ENCODE results near the gene SMARCA2.

DNA sequence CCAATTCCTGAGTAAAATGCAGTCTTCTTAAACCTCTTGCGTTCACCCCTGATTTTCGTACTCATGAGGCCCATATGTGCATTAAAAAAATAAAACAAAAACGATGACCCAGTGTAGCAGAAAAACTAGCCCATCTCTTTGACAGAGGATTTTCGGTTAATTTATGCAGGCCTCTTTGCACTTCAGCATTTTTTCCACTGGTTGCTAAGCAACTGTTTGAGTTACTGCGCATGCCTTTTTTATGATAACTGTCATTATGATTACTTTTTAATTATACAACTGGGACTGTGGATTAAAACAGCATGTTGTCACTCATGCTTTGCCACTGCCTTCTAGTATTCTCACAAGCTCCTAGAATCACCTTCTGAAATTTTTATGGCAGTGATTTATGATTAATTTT lies 165.0 kb downstream of the SMARCA2 start:
- TF ChIP-seq, protein P1, sequence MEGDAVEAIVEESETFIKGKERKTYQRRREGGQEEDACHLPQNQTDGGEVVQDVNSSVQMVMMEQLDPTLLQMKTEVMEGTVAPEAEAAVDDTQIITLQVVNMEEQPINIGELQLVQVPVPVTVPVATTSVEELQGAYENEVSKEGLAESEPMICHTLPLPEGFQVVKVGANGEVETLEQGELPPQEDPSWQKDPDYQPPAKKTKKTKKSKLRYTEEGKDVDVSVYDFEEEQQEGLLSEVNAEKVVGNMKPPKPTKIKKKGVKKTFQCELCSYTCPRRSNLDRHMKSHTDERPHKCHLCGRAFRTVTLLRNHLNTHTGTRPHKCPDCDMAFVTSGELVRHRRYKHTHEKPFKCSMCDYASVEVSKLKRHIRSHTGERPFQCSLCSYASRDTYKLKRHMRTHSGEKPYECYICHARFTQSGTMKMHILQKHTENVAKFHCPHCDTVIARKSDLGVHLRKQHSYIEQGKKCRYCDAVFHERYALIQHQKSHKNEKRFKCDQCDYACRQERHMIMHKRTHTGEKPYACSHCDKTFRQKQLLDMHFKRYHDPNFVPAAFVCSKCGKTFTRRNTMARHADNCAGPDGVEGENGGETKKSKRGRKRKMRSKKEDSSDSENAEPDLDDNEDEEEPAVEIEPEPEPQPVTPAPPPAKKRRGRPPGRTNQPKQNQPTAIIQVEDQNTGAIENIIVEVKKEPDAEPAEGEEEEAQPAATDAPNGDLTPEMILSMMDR (IDR thresholded peaks at IDR 0.05) = no peak
- TF ChIP-seq EZH2 (IDR thresholded peaks at IDR 0.05; ENCODE audit: borderline replicate concordance, insufficient read depth, low read depth, low read length, poor library complexity, severe bottlenecking) = no peak
